ELF-1 (cell line): ENCODE results near the gene ZMYND8.
A peak's percentile ranks its signal among the peaks of the same experiment; 100 is the strongest.
"Not testable (repeated sequence)": the region's sequence is repeated elsewhere in the genome, so short reads cannot be mapped to it uniquely, and the experiment has no call there.

Source experiments
- DNase-seq: peaks from one replicate; pipeline ENCODE4 v3.0.0-alpha.2; 2016; ENCODE audit warnings: low read depth, low spot score

Gene ZMYND8

GRCh38 chr20:47246061-47246777 lies 110.3 kb downstream of the ZMYND8 start:
- DNase-seq, result no peak

GRCh38 chr20:47245166-47245565 lies 111.3 kb downstream of the ZMYND8 start:
- DNase-seq, result not testable (repeated sequence)

DNA sequence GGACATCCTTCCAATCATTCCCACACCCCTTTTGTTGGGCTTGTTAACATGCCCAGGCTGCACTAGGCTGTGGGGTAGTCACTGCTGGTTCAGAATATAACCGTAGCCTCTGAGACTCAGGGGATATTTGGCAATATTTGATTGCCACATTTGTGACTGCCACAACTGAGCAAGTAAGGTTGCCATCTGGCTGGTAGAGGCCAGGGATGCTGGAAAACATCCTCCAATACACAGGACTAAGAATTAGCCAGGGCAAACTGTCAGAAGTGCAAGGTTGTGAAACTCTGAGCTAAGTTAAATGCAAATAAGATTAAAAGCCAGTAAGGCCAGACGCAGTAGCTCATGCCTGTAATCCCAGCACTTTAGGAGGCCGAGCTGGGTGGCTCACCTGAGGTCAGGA lies 112.0 kb downstream of the ZMYND8 start:
- no peak for DNase-seq

DNA sequence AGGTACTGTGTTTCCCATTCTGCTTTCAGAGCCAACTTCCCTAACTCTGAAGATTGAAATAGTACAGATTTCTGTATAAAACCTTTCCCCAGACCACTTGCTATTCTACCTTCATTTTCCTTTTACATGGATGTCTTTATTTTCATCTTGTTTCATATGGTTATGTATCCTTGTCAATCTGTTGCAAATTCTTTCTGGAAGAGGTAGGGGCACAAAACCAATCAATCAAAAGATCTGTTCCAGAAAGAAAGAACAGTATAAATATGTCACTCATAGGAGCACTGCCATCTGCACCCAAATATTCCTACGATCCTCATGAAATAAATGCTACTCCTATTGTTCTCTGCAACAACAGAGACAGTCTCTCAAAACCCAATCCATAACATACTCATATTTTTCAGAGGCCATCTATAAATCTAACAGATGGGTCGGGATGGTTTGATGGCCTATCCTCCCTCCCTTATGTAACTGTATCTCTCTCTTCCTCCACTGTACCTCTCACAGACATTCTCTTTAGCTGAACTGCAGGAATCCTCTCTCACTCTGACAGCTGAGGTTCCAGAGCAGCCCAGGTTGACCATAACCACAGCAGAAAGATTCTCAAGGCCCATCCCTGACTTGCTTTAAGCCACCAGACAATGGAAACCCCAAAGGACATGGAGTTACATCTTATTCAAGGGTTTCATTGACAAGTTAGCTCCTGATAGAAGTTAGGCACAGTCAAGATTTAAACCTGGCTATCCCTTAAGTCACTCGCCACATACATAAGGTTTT lies 112.8 kb downstream of the ZMYND8 start:
- DNase-seq, result no peak

DNA sequence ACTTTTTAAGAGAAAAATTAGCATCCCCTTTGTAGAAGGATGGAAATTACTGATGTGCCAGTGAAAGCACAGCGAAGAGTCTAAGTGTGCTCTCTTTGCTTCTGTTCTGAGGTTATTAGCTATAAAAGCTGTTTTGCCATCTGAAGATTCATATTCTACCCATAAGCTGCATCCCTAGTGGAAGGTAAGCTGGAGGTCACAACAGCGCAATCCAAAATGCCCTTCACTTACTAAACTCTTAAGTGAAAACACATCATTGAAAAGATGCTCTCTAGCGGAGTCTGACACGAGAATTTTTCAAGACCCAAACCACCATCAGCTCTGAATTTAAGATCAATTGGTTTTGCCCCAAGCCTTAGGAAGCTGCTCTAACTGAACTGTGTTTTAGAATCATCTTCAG lies 113.5 kb downstream of the ZMYND8 start:
- DNase-seq, result no peak

GRCh38 chr20:47241345-47241781 lies 115.1 kb downstream of the ZMYND8 start:
- no peak for DNase-seq

- DNase-seq, result not testable (repeated sequence)
Measured at GRCh38 chr20:47240096-47240495, 116.4 kb downstream of the ZMYND8 start.

DNA sequence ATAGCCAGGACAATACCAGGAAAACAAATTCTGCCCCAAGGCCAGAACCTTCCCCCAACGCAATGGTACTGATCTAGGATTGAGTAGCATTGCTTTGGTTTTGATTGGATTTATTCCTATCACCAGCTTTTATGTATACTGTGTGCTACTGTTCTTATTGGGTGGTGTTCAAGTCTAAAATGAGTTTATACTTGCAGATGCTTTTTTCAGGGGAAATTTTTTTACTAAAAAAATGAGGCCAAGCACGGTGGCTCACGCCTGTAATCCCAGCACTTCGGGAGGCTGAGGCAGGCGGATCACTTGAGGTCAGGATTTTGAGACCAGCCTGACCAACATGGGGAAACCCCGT lies 116.8 kb downstream of the ZMYND8 start:
- no peak for DNase-seq

DNA sequence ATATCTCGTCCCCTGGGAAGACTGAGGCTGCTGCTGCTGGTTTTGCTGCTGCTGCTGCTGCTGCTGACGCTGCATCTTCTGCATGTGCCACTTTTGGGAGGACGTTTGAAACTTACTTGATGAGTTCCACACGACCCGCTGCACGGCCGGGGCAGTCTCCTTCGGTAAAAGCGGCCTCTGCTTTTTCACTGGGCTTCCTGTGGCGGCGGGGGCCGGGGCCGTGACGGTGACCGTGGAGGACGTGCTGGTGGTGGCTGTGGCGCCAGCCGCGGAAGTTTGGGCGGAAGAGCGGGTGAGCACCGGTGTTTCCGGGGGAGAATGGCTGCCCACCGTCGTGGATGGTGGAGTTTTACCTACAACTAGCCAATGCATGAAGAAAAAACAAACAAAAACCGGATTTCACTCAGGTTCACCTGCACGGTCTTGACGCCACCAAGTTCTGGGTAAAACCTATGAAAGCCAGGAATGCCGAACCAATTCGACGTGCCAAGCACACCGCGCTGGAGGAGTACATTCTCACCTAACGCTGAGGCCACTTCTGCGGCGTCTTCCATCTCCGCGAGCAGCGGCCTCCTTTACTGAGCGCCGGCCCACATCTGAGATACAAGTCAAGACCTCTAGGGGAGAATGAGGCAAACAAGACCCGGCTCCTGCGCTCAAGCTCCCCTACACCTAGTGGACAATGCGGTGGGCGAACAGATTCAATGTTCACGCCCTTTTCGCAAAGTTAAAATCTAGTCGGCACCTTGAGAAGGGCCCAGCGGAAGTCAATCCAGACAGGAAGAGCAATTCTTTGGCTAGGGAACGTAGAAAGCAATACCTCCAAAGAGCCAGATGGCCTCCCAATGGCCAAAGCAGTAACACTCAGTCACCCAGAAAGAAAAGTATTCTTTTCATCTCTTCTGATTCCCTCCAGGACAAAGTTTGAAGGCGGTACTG lies 117.5 kb downstream of the ZMYND8 start:
- peak; percentile 24 for DNase-seq

DNA sequence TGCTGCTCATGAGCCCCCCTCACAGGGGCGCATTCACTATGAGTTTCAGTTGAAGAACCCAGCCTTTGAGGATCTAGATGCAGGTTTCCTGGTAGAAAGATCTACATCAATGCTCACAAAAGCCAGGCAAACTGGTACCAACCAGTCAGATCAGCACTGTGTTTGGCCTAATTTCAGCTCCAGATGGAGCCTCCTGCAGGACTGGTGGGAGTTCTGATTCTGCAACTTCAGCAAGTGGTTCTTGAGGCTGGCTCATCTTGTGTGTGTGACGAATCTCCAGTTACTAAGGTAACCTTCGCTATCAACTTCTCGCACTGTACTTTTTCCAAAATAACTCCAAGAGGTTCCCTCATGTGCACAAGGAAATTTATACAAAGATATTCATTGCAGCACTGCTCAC lies 118.8 kb downstream of the ZMYND8 start:
- DNase-seq, result no peak

GRCh38 chr20:47236639-47236900 lies 119.9 kb downstream of the ZMYND8 start:
- DNase-seq, result no peak

DNA sequence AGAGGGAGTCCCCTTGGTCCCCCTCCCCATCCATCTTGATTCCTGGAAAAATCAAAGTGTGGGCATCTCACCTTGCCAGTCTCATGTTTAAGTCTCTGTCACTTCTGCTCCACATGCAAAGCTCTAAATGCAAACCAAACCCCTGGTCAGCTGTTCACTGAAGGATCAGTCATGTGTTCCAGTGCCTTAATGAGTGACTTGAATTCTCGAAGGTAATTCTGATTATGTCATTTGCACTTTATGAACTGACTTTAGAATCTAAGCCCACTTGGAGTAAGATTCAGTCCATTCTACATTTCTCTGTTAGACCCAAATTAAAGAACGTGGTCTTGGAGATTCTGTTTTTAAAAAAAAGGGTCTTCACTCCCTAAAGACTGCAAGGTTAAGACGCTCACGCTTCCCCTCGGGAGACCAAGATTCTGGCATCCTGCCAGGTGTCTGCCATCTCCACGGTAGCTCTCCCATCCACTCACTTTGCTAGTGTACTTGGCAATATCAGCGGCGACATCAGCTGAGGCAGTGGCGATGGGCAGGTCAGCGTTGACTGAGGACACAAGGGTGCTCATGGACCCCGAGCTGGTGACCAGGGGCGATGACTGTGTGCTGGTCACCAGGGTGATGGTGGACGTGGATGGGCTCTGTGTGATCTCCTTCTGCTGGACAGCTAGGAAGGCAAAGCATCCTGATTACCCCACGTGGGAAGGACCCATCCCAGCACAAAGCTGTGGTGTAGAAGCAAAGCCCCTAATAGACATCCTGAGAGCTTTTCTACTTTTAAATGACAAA lies 120.5 kb downstream of the ZMYND8 start:
- no peak for DNase-seq

GRCh38 chr20:47235111-47235510 lies 121.4 kb downstream of the ZMYND8 start:
- no peak for DNase-seq

DNA sequence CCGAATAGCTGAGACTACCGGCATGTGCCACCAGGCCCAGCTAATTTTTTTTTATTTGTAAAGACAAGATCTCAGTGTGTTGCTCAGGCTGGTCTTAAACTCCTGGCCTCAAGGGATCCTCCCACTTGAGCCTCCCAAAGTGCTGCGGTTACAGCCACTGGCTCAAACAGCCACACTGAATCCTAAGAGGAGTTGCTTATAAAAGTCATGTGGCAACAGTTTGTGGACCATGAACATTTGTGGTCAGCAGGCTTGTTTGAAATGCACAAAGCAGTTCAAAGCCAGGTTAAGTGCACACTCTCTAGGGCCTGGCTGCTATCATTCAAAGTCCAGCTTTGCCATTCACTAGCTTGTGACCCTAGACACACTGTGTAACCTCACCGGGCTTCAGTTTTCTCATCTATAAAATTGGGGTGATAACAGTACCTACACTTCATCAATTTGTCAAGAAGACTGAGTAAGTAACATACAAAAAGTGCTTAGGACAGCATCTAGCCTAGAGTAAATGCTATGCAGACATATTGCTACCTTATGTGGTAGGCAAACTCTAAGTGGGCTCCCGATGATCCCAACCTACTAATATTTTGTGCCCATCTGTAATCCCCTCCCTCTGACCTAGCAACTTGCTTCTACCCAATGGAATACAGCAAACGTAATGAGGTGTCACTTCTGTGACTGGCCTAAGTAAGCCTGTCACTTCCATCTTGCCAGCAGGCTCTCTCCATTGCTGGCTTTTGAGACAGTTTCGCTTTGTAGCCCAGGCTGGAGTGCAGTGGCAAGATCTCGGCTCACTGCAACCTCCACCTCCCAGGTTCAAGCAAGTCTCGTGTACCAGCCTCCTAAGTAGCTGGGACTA lies 122.9 kb downstream of the ZMYND8 start:
- no peak for DNase-seq

DNA sequence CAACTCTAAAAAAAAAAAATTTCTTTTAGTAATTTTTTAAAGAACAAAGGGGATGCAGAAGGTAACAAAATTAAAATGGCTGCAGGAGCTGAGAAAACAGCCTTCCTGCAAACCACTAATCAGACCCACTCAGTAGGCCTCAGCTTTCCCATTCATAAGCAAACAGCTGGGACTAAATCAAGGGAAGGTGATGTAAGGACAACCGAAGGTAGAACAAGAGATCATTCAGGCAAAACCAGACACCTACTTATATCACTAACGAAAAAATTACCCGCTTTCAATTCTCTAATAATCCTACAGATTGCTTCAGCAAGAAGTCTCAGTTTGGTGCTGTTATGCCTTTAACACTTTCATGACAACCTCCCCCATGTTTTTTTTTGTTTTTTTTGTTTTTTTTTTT lies 124.0 kb downstream of the ZMYND8 start:
- no peak for DNase-seq

GRCh38 chr20:47231382-47232039 lies 125.0 kb downstream of the ZMYND8 start:
- DNase-seq, result no peak

DNA sequence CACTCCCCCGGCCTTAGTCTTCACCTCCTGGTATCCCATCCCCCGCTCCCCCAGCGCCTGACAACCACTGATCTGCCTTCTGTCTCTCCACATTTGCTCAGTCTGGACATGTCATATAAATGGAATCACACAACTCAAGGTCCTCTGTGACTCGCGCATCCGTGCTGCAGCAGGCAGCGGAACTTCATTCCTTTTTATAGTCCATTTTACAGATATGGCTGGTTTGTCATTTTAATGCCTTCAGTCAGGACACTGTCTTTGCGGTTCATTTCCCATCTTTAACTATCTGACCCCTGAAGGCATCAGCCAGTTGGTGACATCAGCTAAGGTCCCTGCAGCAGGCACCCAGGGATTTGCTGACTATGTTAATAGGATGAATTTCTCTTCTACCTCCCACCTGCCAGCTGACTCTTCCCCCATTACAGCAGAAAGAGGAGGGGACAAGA lies 125.7 kb downstream of the ZMYND8 start:
- no peak for DNase-seq

GRCh38 chr20:47228654-47229053 lies 127.8 kb downstream of the ZMYND8 start:
- DNase-seq, result no peak

DNA sequence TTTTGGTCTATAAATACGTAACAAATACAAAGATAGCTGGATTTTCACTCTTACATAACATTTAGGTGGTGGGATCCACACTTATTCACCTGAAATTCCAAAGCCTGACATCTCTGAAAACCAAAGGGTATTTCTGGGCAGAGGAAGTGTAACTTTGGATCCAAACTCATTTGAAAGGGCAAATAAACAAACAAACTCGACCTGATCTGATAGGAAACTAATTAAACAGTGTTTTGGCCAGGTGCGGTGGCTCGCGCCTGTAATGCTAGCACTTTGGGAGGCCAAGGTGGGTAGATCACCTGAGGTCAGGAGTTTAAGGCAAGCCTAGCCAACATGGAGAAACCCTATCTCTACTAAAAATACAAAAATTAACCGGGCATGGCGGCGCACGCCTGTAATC lies 128.9 kb downstream of the ZMYND8 start:
- DNase-seq, result no peak

DNA sequence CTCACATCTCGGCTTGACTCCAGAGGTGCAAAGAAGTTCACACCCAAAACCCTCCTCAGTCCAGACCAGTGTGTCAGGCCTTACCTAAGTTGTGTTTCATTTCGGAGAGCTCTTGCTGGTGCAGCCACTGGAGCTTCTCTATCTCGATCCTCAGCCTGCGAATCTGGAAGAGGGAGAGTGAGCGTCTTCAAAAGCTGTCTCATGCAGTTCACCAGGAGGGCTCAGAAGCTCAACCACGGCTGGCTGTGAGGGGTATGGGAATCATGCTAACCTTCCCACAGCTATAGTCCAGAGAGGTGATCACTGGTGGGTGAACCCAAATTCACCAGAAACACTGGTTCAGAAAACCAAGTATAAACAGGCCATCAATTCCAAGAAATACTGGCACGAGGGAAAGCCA lies 129.4 kb downstream of the ZMYND8 start:
- no peak for DNase-seq
